Activated CD4-positive, alpha-beta memory T cell treated with anti-CD3 and anti-CD28 coated beads for 36 hours (primary cell): ENCODE results near the gene TARS3. TPM values are rescaled to one million over a fixed set of nuclear protein-coding genes. Genes with fewer than 3 reads are reported as not detected.
"Not testable (repeated sequence)": the region's sequence is repeated elsewhere in the genome, so short reads cannot be mapped to it uniquely, and the experiment has no call there.

Source experiments
- CTCF ChIA-PET: fragments of 350-600 bp; sonication (Branson Sonifier 250); formaldehyde crosslinking; loops from one replicate; lab custom pipeline; 2021; ENCODE audit warnings: antibody characterized with exemption, inconsistent platforms; lab: Charles Lee
- POLR2A ChIA-PET: fragments of 350-600 bp; sonication (Branson Sonifier 250); formaldehyde crosslinking; loops from one replicate; lab custom pipeline; 2021; ENCODE audit warnings: antibody characterized with exemption; lab: Charles Lee
- DNase-seq: peaks from one replicate; pipeline ENCODE4 v3.0.0-alpha.2; 2020
- H3K27ac Mint-ChIP-seq: one replicate; pipeline ENCODE4 v1.8.0; 2021; ENCODE audit warnings: mixed read lengths
- H3K27me3 Mint-ChIP-seq: one replicate; pipeline ENCODE4 v1.8.0; 2021; ENCODE audit warnings: mixed read lengths
- H3K36me3 Mint-ChIP-seq: one replicate; pipeline ENCODE4 v1.8.0; 2021; ENCODE audit warnings: mixed read lengths
- H3K4me1 Mint-ChIP-seq: one replicate; pipeline ENCODE4 v1.8.0; 2021; ENCODE audit warnings: low read depth, mixed read lengths
- H3K4me3 Mint-ChIP-seq: one replicate; pipeline ENCODE4 v1.8.0; 2021; ENCODE audit warnings: mild to moderate bottlenecking, mixed read lengths
- H3K9me3 Mint-ChIP-seq: one replicate; pipeline ENCODE4 v1.8.0; 2021; ENCODE audit warnings: mixed read lengths
- intact Hi-C: fragments of 100-400 bp; cut with micrococcal nuclease; formaldehyde crosslinking; loops from one replicate; pipeline ENCODE4 v1.15.1; 2023
- total RNA-seq, 2 experiments: library from RNA; stranded (reverse); gene quantifications; one replicate each; pipeline ENCODE4 v1.2.3, GENCODE V29; 2021

Gene TARS3
- 10 to 100 TPM; 10.8 to 11.7 TPM for total RNA-seq

GRCh38 chr15:101723874-101724674 is at the start of gene TARS3:
Gene TARS3, minus strand, starts transcription at chr15:101724473. Its CDS starts 86 bp downstream, at chr15:101724387.
- CTCF ChIA-PET = interaction anchor here (1.4 kb wide), 1 partner anchor 69 kb away, joined by 4 read pairs; no protein-coding TSS in a partner anchor
- H3K27me3 Mint-ChIP-seq = no peaks in the 10 kb centered on the region
- peaks cover 26% of the 10 kb centered on the region for H3K36me3 Mint-ChIP-seq
- peak within 1 kb of the TSS; percentile 87 for H3K4me3 Mint-ChIP-seq
- peaks cover 5% of the 10 kb centered on the region for H3K9me3 Mint-ChIP-seq
- POLR2A ChIA-PET = interaction anchor here (0.8 to 1.9 kb wide), 3 partner anchors 11 to 429 kb away, joined by 3 to 8 read pairs (median 5); partner anchors contain the start of gene SNRPA1
- DNase-seq = peak; percentile 97
- peak within 1 kb of the TSS; percentile 85 for H3K27ac Mint-ChIP-seq
- intact Hi-C loops = loop anchor here (1.0 to 5.0 kb wide), 3 partner anchors 48 to 430 kb away; partner anchors contain the start of gene TM2D3
- peaks cover 14% of the 10 kb centered on the region for H3K4me1 Mint-ChIP-seq

DNA sequence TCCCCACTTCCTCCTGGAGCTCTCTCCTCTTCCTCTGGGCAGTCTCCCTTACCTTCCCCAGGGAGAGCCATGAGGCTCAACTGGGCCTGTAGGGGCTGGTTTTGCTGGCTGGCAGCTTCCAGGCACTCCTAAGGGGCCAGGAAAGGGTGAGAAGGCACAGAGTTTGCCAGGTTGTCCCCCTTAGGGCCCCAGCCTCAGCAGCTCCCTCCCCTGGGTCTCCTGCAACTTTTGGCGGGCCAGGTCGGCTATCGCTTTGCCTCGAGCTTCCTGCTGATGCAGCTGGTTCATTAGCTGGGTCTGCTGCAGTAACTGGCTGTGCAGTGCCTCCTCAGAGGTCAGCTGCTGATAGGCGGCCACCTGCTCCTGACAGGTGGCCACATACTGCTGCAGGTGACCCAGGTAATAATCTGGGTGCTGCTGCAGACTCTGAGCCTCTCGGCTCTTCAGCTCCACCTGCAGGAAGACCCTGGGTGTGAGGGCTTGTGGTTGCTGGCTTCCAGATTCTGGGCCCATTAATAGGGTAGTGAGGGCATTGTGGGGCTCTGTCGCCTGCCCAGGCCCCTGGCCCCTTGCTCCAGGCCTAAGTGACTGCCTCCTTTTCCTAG is 49.3 kb upstream of the TARS3 start:
- Mint-ChIP-seq H3K9me3 (no peaks in the 10 kb centered on the region), H3K27ac (no peak overlapping the region), H3K4me1 (no peaks in the 10 kb centered on the region), H3K4me3 (no peak overlapping the region), H3K36me3 (peaks cover 2% of the 10 kb centered on the region), H3K27me3 (no peaks in the 10 kb centered on the region)
- ChIA-PET POLR2A (no interaction called here), CTCF (no interaction called here)
- intact Hi-C loops = no loop called here
- DNase-seq = peak; percentile 29

DNA sequence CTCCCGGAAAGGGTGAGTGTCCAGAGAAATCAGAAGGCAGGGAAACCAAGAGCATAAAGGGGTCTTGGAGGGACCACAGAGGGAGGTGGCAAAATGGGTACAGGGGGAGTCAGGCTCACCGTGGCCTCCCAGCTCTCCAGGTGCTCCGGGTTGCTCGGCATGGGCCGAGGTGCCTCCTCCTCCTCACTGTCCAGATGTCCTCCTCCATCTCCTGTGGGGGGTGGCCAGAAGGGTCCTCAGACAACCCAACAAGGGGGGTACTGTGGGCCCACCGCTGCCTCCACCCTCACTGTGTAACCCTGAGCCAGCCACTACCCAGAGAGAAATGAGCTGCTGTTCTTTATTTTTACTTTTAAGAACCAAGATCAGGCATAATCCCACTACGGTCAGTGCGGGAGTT is 48.6 kb upstream of the TARS3 start:
- intact Hi-C loops = no loop called here
- H3K9me3 Mint-ChIP-seq = no peaks in the 10 kb centered on the region
- no peak for DNase-seq
- peaks cover 2% of the 10 kb centered on the region for H3K36me3 Mint-ChIP-seq
- no peaks in the 10 kb centered on the region for H3K27me3 Mint-ChIP-seq
- H3K4me3 Mint-ChIP-seq = no peak overlapping the region
- ChIA-PET CTCF (no interaction called here), POLR2A (no interaction called here)
- H3K27ac Mint-ChIP-seq = no peak overlapping the region
- H3K4me1 Mint-ChIP-seq = no peaks in the 10 kb centered on the region

DNA sequence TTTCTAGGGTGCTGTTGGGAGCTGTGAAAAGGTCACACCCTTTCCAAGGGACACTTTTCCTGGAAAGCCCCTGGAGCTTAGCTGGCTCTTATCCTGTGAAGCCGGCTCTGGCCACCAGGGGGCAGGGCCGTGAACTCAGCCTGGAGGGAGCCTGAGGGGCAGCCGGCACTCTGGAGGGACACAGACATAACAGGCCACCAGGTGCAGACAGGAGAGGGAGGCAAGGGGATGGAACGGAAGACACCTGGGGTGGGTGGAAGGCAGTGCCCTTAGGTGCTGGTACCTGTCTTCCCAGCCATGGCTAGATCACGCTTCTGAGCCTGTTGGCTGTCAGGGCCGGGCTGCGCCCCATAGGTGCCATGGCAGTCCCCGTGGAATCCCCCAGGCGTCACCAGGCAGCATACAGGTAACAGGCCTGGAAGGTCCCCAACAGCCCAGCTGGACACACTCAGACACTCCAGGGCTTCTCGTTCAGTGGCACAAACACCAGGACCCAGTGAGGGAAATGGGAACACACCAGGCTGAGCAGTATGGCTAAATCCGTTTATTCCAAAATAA is 42.9 kb upstream of the TARS3 start:
- H3K9me3 Mint-ChIP-seq, H3K27me3 Mint-ChIP-seq, H3K4me1 Mint-ChIP-seq, DNase-seq, H3K36me3 Mint-ChIP-seq, H3K27ac Mint-ChIP-seq, intact Hi-C loops, CTCF ChIA-PET, H3K4me3 Mint-ChIP-seq, POLR2A ChIA-PET: not testable (repeated sequence)

DNA sequence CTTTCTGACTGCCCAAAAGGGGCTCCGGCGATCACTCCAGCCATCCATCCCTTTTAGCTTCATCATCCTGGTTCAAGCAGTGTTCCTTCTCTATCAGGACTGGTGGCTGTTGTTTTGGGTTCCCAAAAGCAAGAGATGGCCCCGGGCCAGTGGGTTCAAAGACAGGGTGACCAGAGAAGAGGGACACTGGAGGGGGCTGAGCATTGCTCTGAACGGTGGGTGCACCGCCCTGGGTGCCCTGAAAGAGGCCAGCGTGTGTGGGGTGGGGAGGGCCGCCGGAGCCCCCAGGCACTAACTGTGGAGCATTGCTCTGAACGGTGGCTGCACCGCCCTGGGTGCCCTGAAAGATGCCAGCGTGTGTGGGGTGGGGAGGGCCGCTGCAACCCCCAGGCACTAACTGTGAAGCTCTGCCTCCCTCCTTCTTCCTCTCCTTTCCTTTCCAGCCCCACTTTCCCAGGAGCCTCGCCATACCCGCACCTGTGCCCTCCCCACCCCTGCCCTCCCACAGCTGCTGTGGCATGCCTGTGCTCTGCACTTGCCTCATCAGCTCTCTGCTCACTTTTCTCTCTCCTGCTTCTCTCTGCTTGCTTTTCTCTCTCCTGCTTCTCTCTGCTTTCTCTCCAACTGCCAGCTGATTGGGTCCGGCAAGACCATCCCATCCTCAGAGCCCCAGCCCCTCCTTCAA is 41.6 kb upstream of the TARS3 start:
- no peaks in the 10 kb centered on the region for H3K9me3 Mint-ChIP-seq
- ChIA-PET POLR2A (no interaction called here), CTCF (interaction anchor here (1.1 kb wide), 1 partner anchor 1967 kb away, joined by 3 read pairs; no protein-coding TSS in a partner anchor)
- DNase-seq = no peak
- H3K27me3 Mint-ChIP-seq = no peaks in the 10 kb centered on the region
- H3K4me3 Mint-ChIP-seq = no peak overlapping the region
- no peaks in the 10 kb centered on the region for H3K4me1 Mint-ChIP-seq
- intact Hi-C loops = no loop called here
- H3K36me3 Mint-ChIP-seq = no peaks in the 10 kb centered on the region
- H3K27ac Mint-ChIP-seq = no peak overlapping the region

GRCh38 chr15:101765340-101765671 is 41.0 kb upstream of the TARS3 start:
- H3K4me1 Mint-ChIP-seq, CTCF ChIA-PET, intact Hi-C loops, DNase-seq, H3K9me3 Mint-ChIP-seq, H3K27ac Mint-ChIP-seq, H3K4me3 Mint-ChIP-seq, POLR2A ChIA-PET, H3K27me3 Mint-ChIP-seq, H3K36me3 Mint-ChIP-seq: not testable (repeated sequence)

GRCh38 chr15:101764669-101765339 is 40.5 kb upstream of the TARS3 start:
- DNase-seq, H3K36me3 Mint-ChIP-seq, H3K27me3 Mint-ChIP-seq, CTCF ChIA-PET, intact Hi-C loops, H3K4me3 Mint-ChIP-seq, POLR2A ChIA-PET, H3K9me3 Mint-ChIP-seq, H3K27ac Mint-ChIP-seq, H3K4me1 Mint-ChIP-seq: not testable (repeated sequence)

GRCh38 chr15:101746716-101747082 is 22.4 kb upstream of the TARS3 start:
- H3K27me3 Mint-ChIP-seq, H3K36me3 Mint-ChIP-seq, CTCF ChIA-PET, intact Hi-C loops, H3K9me3 Mint-ChIP-seq, DNase-seq, H3K27ac Mint-ChIP-seq: not testable (repeated sequence)
- Mint-ChIP-seq H3K4me1 (peaks cover 12% of the 10 kb centered on the region), H3K4me3 (peak overlapping the region; percentile 72)
- POLR2A ChIA-PET = interaction anchor here (0.7 kb wide), 1 partner anchor 25 kb away, joined by 3 read pairs; no protein-coding TSS in a partner anchor

DNA sequence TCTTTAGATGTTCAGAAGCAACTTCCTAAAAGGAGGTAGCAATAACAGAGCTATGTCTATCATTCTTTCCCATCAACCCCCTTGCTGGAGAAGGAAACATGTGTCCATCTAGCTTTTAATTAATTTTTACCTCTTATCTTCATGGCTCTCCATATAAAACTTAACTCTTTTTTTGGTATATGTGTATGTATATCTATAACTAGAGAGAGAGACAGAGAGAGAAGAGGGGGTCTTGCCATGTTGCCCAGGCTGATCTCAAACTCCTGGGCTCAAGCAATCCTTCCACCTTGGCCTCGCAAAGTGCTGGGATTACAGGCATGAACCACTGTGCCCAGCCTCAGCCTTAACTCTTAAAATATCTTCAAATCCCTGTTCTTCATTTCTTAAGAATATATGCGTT is 10.6 kb upstream of the TARS3 start:
- H3K4me3 Mint-ChIP-seq, H3K27me3 Mint-ChIP-seq, intact Hi-C loops, H3K4me1 Mint-ChIP-seq, H3K9me3 Mint-ChIP-seq, POLR2A ChIA-PET, DNase-seq, H3K27ac Mint-ChIP-seq, H3K36me3 Mint-ChIP-seq, CTCF ChIA-PET: not testable (repeated sequence)

DNA sequence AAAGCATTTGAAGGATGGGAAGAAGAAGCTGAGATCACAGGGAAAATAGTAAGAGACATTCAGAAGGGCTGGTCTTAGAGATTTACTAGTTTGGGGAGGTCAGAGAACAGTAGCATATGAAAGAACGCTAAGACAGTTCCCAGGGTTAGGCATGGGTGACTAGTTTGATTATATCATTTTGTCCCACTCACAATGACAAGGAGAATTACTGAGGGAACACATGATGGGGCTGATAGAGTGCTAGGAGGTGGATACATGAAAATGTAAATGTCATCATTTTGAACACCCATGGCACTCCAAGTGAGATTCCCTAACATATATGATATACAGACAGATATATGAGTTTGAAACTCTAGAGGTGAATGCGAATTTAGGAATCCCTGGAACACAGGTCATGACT is 9.3 kb upstream of the TARS3 start:
- Mint-ChIP-seq H3K9me3 (no peaks in the 10 kb centered on the region), H3K36me3 (no peaks in the 10 kb centered on the region), H3K4me1 (no peaks in the 10 kb centered on the region), H3K27me3 (no peaks in the 10 kb centered on the region), H3K4me3 (no peak overlapping the region), H3K27ac (no peak overlapping the region)
- ChIA-PET POLR2A (no interaction called here), CTCF (no interaction called here)
- intact Hi-C loops = no loop called here
- no peak for DNase-seq

GRCh38 chr15:101732772-101733171 is 8.5 kb upstream of the TARS3 start:
- Mint-ChIP-seq H3K9me3 (no peaks in the 10 kb centered on the region), H3K27ac (no peak overlapping the region), H3K27me3 (no peaks in the 10 kb centered on the region), H3K4me3 (no peak overlapping the region), H3K4me1 (no peaks in the 10 kb centered on the region), H3K36me3 (no peaks in the 10 kb centered on the region)
- intact Hi-C loops = no loop called here
- CTCF ChIA-PET = no interaction called here
- POLR2A ChIA-PET = no interaction called here
- DNase-seq = no peak

DNA sequence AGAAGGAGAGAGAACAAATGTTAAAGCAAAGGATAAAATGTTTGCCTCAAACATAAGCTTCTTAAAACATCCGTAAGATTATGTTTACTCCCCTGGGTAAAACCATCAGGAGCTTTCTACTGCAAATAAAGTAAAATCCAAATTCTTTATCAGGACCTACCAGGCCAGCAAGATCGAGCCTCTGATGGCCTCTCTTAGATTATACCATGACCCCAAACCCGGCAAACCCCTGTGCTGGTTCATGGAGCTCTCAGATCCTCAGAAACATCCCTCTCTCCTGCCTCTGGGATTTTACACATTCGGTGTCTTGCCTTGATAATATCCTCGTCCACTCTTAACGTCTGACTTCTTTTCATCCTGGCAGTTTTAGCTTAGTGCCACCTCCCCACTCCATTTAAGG is 7.5 kb upstream of the TARS3 start:
- intact Hi-C loops = no loop called here
- no peak for DNase-seq
- Mint-ChIP-seq H3K4me3 (no peak overlapping the region), H3K27me3 (no peaks in the 10 kb centered on the region), H3K9me3 (no peaks in the 10 kb centered on the region), H3K36me3 (no peaks in the 10 kb centered on the region), H3K4me1 (no peaks in the 10 kb centered on the region), H3K27ac (no peak overlapping the region)
- ChIA-PET POLR2A (no interaction called here), CTCF (no interaction called here)
